CD4-positive, alpha-beta T cell treated with Interleukin-4 for 1 hour (primary cell): ENCODE measurements around the gene CLDN16.

Experiments
- DNase-seq, 2 donors: peaks; one replicate each; pipeline ENCODE4 v3.0.0-alpha.2; 2020 to 2022

CLDN16 gene

DNA sequence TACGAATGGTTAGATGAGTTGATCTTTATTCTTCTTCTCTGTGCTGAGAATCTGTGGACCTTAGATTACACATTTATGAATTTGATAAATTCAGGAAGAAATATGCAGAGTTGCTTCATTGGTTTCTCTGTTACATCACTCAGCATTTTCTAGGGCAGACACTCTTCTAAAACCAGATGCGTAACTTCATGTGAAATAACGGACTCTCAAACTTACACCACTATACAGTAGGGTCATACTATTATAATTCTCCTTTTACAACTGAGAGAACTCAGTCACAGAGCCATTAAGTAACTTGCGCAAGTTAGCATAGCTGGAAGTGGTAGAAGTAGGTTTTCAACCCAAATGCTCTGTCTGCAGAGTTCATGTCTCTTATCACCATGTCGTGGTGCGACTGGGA is 56.0 kb downstream of the CLDN16 start:
- DNase-seq = no peak

DNA sequence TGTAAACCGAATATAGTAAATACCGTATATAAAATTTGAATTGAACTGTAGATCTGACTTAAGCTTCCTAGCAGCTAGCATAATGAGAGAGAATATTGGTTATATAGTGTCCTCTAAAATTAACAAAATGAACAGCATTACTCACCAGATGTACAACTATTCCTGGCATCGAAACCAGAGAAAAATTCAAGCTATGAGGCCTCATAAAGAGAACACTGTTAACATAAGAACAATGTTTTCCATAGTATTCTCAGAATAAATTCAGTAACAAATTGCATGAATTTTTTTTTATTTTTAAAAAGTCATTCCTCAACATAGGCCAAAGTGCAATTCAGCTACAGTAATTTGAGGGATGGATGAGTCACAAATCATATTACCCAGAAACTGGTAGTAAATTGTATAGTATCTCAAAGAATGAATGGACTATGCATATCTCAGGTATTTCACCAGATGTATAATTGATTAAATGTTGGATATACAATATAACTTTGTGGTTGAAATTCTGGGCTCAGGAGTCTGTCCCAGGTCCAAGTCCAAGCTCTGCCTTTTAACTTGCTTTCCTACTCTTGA is 56.7 kb downstream of the CLDN16 start:
- DNase-seq = no peak

DNA sequence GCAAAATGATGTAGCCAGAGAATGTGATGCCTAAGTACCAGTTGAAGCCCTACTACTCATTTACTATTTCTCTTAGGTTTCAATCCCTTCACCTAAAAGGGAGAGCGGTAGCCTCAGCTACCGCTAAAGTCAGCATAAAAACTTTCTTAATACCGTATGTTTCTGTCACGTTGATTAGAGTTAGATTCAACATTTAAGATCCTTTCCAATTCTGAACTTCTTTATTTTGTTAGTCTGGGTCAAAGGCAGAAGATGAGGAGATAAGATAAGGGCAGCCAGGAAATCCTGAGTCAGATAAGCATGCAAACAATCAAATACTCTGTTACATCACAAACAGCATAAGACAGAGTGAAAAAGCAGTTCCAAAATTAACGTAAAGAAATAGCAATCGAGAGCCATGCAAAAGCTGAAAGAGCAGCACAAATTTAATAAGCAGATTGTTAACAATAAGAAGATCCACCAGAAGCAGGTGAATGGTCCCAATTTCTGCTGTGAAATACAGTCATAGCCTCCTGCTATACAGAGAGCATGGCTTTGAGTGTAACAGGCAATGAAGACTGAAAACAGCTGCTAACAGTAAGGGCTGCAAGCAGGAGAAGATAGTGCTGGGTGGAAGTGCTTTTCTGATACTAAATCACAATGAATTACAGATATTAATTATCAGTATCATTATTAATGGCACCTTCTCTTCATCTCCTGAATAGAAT is 58.8 kb downstream of the CLDN16 start:
- peak in 1 of 2 donors; percentile 11 for DNase-seq

DNA sequence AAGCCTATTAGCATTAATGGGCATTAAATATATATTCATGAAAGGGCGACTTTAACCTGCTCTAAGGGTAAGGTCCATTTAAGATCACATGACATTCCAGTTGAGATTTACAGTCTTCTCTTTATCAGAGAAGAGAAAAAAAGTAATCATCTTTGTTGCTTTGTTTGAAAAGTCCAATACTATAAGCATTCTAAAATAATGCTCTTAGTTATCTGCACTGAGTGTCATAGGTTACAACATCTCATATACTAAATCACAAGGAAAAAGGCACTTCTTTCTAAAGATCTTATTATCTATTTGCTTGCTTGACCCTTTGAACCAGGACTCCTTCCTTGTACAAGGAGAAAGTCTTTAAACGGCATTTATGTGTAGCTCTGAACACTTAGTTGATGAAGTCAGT is 60.3 kb downstream of the CLDN16 start:
- DNase-seq = no peak

DNA sequence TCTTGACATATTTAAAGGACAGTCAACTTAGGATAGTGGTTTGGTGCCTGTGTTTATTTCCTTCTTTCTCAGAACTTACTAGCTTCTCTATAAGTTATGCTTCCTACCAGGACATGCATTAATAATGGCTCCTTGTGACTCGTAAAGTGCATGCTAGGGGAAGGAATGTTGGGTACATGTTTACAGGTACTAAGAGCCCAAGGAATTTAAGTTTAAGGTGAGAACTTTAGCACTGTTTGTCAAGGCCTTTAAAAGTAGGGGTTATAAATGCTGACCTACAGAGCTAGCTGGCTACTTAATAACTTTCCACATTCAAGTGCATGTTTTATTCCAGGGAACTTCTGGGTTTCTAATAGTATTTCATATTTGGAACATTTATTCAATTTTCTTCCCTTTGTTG is 61.8 kb downstream of the CLDN16 start, which contains the start of gene TMEM207:
TMEM207 (minus strand) TSS at position 101 of the 400 bp plus-strand sequence; CDS start at position 9, 92 bp downstream.
- no peak for DNase-seq

DNA sequence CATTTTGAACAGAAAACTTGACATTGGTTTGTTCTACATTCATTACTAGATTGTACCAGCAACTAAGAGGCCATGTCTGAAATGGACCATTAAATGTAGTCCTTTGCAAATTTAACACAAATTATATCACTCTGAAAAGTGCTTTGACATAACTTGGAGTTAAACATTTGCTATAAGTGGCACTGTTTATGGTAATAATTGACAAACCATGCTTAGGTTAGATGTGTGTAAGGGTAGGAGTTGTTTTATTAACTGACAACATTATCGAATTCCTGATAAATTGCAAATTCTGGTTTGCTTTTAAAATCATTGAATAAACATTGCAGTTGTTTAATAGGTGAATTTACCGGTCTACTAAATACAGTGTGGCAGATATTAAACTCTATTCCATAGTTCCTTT is 67.9 kb downstream of the CLDN16 start:
- DNase-seq = no peak

DNA sequence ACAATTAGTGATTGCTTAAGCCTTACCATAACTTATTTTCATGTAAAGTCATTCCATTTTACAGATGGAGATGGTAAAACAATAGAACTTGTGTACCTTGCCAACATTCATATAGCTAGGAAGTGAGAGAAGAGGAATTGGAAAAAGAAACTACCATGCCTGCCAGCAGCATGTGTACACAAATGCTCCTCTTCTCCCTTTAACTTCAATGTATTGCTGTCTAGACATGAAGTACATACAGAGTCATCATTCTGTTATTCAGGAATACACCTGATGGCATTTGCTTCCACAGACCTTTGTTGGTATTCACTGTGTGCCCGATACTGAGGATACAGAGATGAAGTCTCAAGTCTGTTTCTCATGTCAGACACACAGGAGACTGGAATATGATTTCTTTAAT is 68.8 kb downstream of the CLDN16 start:
- DNase-seq = no peak

DNA sequence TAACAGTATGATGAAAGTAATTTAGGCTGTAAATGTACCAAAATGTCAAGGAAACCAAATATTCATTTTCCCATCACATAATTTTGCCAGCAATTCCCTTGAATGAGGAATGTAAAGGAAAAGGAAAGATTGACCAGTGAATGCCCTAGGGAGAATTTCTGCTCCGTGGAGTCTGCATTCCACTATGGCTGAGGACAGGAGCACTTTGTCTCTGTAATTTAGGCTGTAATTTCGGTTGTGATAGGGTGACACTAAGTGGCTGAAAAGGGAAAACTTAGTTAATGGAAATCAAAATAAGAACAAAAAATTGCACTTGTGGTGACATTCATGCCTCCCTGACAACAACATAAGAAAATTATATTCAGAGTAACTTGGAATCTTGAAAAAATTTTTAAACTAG is 70.1 kb downstream of the CLDN16 start:
- no peak for DNase-seq
